LNCaP clone FGC (cell line): ENCODE measurements around the gene CYYR1.

ENCODE experiments used
- DNase-seq: peaks from one replicate; pipeline ENCODE4 v3.0.0-alpha.2; 2011; ENCODE audit warnings: low read depth
- H3K4me3 ChIP-seq: 2 replicates; pipeline ENCODE4 v1.5.1; 2011; ENCODE audit warnings: mild to moderate bottlenecking, low read depth, low read length, control low read depth
- TF ChIP-seq, protein P1 (sequence below): IDR thresholded peaks from 2 replicates; pipeline ENCODE4 v1.5.1; 2012; ENCODE audit warnings: mild to moderate bottlenecking; ENCODE audit not compliant: control insufficient read depth, insufficient read depth; ENCODE audit errors: extremely low read depth

The CYYR1 gene

DNA sequence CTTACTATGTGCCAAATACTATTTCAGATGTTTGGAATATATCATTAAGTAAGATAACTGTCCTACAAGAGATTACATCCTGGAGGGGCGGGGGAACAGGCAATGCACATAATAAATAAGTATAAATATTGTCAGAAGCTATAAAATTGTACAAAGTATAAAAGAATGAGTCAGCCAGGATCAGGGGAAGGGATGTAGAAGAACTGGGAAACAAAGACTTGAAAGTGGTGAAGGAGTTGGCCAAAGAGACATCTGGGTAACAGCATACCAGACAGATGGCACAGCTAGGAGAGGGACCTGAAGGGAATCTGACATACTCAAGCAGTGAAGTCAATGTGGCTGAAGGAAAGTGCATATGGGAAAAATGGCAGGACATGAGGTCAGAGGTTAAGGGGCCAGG lies 53.9 kb downstream of the CYYR1 start:
- no peak for DNase-seq
- H3K4me3 ChIP-seq, result no peak overlapping the region
- TF ChIP-seq, protein P1, sequence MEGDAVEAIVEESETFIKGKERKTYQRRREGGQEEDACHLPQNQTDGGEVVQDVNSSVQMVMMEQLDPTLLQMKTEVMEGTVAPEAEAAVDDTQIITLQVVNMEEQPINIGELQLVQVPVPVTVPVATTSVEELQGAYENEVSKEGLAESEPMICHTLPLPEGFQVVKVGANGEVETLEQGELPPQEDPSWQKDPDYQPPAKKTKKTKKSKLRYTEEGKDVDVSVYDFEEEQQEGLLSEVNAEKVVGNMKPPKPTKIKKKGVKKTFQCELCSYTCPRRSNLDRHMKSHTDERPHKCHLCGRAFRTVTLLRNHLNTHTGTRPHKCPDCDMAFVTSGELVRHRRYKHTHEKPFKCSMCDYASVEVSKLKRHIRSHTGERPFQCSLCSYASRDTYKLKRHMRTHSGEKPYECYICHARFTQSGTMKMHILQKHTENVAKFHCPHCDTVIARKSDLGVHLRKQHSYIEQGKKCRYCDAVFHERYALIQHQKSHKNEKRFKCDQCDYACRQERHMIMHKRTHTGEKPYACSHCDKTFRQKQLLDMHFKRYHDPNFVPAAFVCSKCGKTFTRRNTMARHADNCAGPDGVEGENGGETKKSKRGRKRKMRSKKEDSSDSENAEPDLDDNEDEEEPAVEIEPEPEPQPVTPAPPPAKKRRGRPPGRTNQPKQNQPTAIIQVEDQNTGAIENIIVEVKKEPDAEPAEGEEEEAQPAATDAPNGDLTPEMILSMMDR, result no peak

DNA sequence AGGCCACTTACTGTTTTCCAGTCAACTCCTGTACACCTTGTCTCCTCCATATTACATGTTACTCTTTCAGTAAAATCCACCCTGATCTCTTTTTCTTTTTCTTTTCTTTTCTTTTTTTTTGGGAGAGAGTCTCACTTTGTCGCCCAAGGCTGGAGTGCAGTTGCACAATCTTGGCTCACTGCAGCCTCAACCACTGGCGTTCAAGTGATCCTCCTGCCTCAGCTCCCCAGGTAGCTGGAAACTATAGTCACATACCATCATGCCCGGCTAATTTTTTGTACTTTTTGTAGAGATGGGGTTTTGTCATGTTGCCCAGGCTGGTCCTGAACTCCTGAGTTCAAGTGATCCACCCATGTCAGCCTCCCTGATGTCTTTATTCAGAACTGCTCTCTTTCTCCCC lies 57.8 kb downstream of the CYYR1 start:
- TF ChIP-seq, protein P1, result no peak
- no peak overlapping the region for H3K4me3 ChIP-seq
- DNase-seq, result no peak

DNA sequence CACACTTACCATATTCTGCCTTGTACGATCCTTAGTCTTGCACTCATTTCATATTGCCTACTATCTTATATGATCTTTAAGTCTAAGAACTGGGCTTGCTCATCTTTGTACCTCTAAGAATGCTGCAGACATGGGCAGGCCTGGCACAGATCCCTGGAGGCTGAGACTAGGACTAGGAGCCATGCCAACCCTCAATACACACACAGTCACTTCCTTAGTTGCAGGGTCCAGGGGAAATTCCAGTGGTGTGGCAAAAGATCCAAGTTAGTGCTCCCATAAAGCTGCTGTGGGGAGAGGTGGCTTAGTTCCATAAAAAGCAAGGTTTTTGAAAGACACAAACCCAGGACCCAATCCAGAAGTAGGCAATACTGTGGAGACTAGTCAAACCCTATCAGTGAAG lies 59.9 kb downstream of the CYYR1 start:
- TF ChIP-seq, protein P1, result no peak
- H3K4me3 ChIP-seq, result no peak overlapping the region
- no peak for DNase-seq

DNA sequence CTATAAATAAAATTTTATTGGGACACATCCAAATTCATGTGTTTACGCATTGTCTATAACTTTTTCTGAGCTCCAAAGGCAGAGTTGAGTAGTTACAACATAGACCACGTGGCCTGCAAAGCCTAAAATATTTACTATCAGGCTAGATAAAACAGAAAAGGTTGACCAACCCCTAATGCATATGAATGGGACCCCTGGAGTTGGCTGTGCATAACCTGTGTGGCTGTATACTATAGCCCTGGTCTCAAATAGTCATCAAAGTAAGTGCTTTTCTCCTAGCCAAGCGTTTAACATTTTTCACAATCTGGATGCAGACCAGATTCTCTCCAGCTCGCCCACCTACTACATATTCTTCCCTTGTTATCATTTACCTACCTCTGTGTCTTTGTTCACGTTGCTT lies 60.4 kb downstream of the CYYR1 start:
- no peak for DNase-seq

DNA sequence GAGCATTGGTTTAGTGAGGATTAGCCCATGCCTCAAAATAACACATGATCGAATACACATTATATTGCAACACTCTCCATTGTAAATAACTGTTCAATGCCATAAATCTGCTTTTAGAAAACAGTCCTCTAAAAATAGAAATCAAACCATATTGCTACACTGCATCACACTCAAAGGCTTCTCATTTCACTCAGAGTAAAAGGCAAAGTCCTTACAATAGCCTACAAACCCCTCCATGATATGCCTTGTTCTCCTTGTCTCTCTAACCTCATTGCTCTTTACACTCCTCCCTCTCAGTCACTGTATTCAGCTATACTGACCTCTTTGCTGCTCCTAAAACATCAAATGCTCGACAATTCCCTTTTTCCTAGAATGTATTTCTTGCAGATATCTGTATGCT lies 64.2 kb downstream of the CYYR1 start:
- TF ChIP-seq, protein P1, result no peak
- H3K4me3 ChIP-seq, result no peak overlapping the region
- DNase-seq, result no peak

More for the DNA sequence above, 60.4 kb downstream of the CYYR1 start:
- TF ChIP-seq, protein P1, result no peak
- H3K4me3 ChIP-seq, result no peak overlapping the region

DNA sequence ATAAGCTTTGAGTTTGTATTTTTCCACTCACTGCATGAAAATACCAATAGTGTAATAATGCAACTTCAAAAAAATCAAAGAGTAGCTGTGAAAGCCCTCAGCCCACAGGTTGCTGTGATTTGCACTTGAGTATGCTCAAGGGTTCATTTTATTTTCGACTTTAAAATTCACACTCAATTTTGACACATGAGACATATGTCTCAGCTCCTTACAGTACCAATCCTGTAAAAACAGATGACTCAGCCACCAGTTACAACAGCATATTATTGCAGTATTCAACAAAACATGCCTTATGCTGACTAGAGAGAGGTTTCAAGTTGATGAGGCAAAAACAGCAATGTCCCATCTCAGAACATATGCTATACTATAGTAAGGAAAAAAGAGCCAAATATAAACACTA lies 66.1 kb downstream of the CYYR1 start:
- H3K4me3 ChIP-seq, result no peak overlapping the region
- no peak for DNase-seq
- TF ChIP-seq, protein P1, result no peak

DNA sequence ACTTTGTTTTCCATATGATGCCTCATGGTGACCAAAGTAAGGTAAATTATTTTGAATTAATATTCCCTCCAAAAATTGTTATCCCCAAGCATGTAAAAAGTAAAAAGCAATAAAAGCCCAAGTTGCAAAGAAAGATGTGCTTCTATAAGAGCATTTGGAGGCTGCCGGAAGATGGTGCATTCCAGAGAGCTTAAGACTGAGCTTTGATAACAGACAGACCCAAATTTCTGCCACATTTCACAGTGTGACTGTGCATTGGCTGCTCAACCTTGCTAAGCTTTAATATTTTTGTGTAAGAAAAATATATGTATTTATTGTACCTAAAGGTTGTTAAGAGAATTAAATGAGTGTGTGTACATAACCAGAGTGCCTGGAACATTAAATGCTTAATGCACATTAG lies 67.9 kb downstream of the CYYR1 start:
- DNase-seq, result no peak
- H3K4me3 ChIP-seq, result no peak overlapping the region
- TF ChIP-seq, protein P1, result no peak
